Adipocyte (in vitro differentiated cells): ENCODE data around the gene NDC80.

Experiments used
- DNase-seq: peaks from one replicate; pipeline ENCODE4 v3.0.0-alpha.2; 2015; ENCODE audit warnings: low read depth
- H3K27me3 ChIP-seq: replicated peaks from 2 replicates; pipeline ENCODE4 v1.7.0; 2013; ENCODE audit warnings: mild to moderate bottlenecking, low read length, moderate library complexity; ENCODE audit not compliant: control insufficient read depth, insufficient read depth
- H3K36me3 ChIP-seq: 2 replicates; pipeline ENCODE4 v1.7.0; 2013; ENCODE audit warnings: low read length, mild to moderate bottlenecking, moderate library complexity; ENCODE audit not compliant: control insufficient read depth, insufficient read depth, severe bottlenecking
- H3K4me1 ChIP-seq: 2 replicates; pipeline ENCODE4 v1.7.0; 2013; ENCODE audit warnings: mild to moderate bottlenecking, low read length, moderate library complexity; ENCODE audit not compliant: control insufficient read depth, insufficient read depth
- H3K4me3 ChIP-seq: 2 replicates; pipeline ENCODE4 v1.7.0; 2013; ENCODE audit warnings: mild to moderate bottlenecking, low read length, moderate library complexity
- H3K9ac ChIP-seq: 2 replicates; pipeline ENCODE4 v1.7.0; 2013; ENCODE audit warnings: mild to moderate bottlenecking, low read length, moderate library complexity
- H3K9me3 ChIP-seq: 2 replicates; pipeline ENCODE4 v1.7.0; 2013; ENCODE audit warnings: mild to moderate bottlenecking, low read length, moderate library complexity; ENCODE audit not compliant: control insufficient read depth

NDC80 gene

GRCh38 chr18:2559249-2559648 lies 12.1 kb upstream of the NDC80 start:
- DNase-seq: no peak

GRCh38 chr18:2564373-2564772 lies 7.0 kb upstream of the NDC80 start:
- Histone ChIP-seq H3K36me3 (peaks cover 19% of the 10 kb centered on the region), H3K4me3 (no peak overlapping the region)
- no peak for DNase-seq

More at GRCh38 chr18:2559249-2559648, 12.1 kb upstream of the NDC80 start:
- no peak overlapping the region for H3K4me3 ChIP-seq
- H3K27me3 ChIP-seq: no peaks in the 10 kb centered on the region
- no peaks in the 10 kb centered on the region for H3K9me3 ChIP-seq
- H3K4me1 ChIP-seq: no peaks in the 10 kb centered on the region
- H3K9ac ChIP-seq: no peak overlapping the region
- H3K36me3 ChIP-seq: peaks cover 20% of the 10 kb centered on the region

DNA sequence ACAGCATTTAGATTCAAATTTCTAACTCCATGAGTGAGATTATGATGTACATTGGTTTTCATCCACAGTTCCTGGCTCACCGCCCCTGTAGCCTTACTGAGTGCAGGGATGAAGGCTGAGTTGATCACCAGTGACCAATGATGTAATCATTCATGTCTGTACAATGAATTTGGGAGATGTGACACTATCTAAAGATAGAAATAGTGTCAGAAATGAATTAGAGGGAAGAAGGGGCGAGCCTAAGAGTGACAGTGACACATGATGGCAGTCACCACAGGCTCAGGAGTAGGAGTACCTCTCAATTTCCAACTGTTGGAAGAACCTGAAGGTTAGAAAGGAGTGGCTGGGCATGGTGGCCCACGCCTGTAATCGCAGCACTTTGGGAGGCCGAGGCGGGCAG lies 3.2 kb upstream of the NDC80 start:
- Histone ChIP-seq H3K9me3 (no peaks in the 10 kb centered on the region), H3K4me1 (peaks cover 21% of the 10 kb centered on the region), H3K4me3 (no peak overlapping the region), H3K36me3 (peaks cover 3% of the 10 kb centered on the region), H3K27me3 (no peaks in the 10 kb centered on the region), H3K9ac (no peak overlapping the region)
- no peak for DNase-seq

More at GRCh38 chr18:2564373-2564772, 7.0 kb upstream of the NDC80 start:
- Histone ChIP-seq H3K9me3 (no peaks in the 10 kb centered on the region), H3K9ac (no peak overlapping the region), H3K4me1 (no peaks in the 10 kb centered on the region), H3K27me3 (no peaks in the 10 kb centered on the region)

- no peaks in the 10 kb centered on the region for H3K27me3 ChIP-seq
- DNase-seq: no peak
- no peak overlapping the region for H3K4me3 ChIP-seq
- peaks cover 3% of the 10 kb centered on the region for H3K36me3 ChIP-seq
- H3K9ac ChIP-seq: no peak overlapping the region
- H3K9me3 ChIP-seq: no peaks in the 10 kb centered on the region
- peaks cover 21% of the 10 kb centered on the region for H3K4me1 ChIP-seq
These were observed 2.8 kb upstream of the NDC80 start for GRCh38 chr18:2568605-2569004.

- peak overlapping the region; percentile 97 for H3K9ac ChIP-seq
- H3K9me3 ChIP-seq: no peaks in the 10 kb centered on the region
- H3K4me3 ChIP-seq: peak overlapping the region; percentile 99
- no peaks in the 10 kb centered on the region for H3K27me3 ChIP-seq
- H3K36me3 ChIP-seq: peaks cover 3% of the 10 kb centered on the region
- peaks cover 21% of the 10 kb centered on the region for H3K4me1 ChIP-seq
- DNase-seq: no peak
These were observed 1.8 kb upstream of the NDC80 start for GRCh38 chr18:2569338-2570207.

- Histone ChIP-seq H3K9me3 (no peaks in the 10 kb centered on the region), H3K27me3 (no peaks in the 10 kb centered on the region), H3K4me1 (peaks cover 21% of the 10 kb centered on the region), H3K4me3 (peak overlapping the region; percentile 99), H3K36me3 (peaks cover 3% of the 10 kb centered on the region), H3K9ac (peak overlapping the region; percentile 97)
- DNase-seq: peak; percentile 85
These were observed 571 bp upstream of the NDC80 start for GRCh38 chr18:2570772-2571199.

DNA sequence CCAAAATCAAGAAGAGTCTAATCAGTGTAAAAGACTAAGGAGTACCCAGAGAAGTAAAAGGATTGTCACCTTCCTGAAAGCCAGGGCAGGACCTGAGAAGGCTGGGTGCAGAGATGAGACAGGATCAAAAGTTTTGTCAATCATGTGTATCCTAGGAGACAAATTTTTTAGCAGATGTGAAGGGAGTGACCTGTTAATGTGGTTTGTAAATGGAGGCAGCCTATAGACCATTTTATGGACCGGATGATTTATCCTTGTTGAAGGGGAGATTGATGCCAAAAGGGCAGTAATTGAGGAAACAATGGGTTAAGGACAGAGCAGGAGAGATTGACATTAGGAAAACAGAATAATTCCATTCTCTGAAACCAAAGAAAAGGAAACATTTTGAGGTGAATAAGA lies 813 bp downstream of the NDC80 start:
- Histone ChIP-seq H3K9ac (peak overlapping the region; percentile 97), H3K9me3 (no peaks in the 10 kb centered on the region), H3K4me1 (peaks cover 21% of the 10 kb centered on the region), H3K27me3 (no peaks in the 10 kb centered on the region), H3K36me3 (no peaks in the 10 kb centered on the region), H3K4me3 (peak overlapping the region; percentile 99)
- peak; percentile 3 for DNase-seq

GRCh38 chr18:2572892-2573291 lies 1.5 kb downstream of the NDC80 start:
- peak; percentile 38 for DNase-seq
- H3K4me1 ChIP-seq: peaks cover 21% of the 10 kb centered on the region
- peak overlapping the region; percentile 99 for H3K4me3 ChIP-seq
- peak overlapping the region; percentile 22 for H3K9ac ChIP-seq
- H3K9me3 ChIP-seq: no peaks in the 10 kb centered on the region
- no peaks in the 10 kb centered on the region for H3K36me3 ChIP-seq
- H3K27me3 ChIP-seq: no peaks in the 10 kb centered on the region

GRCh38 chr18:2573408-2573807 lies 2.1 kb downstream of the NDC80 start:
- Histone ChIP-seq H3K4me3 (no peak overlapping the region), H3K27me3 (no peaks in the 10 kb centered on the region), H3K36me3 (no peaks in the 10 kb centered on the region), H3K4me1 (peaks cover 21% of the 10 kb centered on the region), H3K9ac (peak overlapping the region; percentile 22), H3K9me3 (no peaks in the 10 kb centered on the region)
- DNase-seq: no peak

DNA sequence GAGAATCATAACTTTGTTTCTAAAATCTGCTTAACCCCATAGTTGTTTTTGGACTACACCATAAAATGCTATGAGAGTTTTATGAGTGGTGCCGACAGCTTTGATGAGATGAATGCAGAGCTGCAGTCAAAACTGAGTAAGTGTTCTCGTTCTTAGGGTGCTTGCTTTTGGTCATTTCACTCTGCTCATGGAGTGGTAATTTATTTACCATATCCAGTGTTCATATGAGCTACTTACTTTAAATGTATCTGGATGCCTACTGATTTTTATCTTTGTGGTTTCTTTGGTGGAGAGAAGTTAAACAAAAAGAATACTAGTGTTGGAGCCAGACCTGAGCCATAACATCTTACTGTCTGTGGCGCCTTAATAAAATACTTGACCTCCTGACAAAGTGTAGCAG lies 16.4 kb downstream of the NDC80 start:
- Histone ChIP-seq H3K9ac (no peak overlapping the region), H3K4me3 (no peak overlapping the region), H3K9me3 (no peaks in the 10 kb centered on the region), H3K36me3 (no peaks in the 10 kb centered on the region), H3K4me1 (peaks cover 19% of the 10 kb centered on the region), H3K27me3 (no peaks in the 10 kb centered on the region)
- DNase-seq: no peak

DNA sequence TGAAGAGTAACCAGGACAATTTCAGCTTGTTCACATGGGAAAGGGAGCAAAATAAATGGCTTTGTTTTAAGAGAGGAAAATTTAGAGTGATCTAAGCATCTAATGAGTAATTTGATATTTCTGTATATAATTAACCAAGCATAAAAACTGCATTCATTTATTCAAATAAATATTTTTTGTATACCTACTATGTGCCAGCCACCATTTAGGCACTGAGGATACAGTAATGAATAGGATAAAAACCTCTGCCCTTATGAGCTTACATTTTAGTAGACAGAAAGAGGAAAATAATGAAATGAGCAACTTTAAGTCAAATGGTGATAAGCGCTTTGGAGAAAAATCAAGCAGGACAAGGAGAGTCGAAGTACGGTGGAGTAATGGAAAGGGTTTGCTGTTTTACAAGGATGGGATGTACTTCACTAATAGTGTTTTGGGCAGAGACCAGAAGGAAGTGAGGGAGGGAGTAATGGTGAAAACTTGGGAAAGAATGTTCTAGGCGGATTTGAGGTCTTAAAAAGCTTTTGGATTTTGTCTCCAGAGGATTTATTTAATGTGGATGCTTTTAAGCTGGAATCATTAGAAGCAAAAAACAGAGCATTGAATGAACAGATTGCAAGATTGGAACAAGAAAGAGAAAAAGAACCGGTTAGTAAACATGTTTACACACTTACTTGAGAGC lies 17.4 kb downstream of the NDC80 start:
- H3K9ac ChIP-seq: peak overlapping the region; percentile 59
- peaks cover 24% of the 10 kb centered on the region for H3K4me1 ChIP-seq
- H3K36me3 ChIP-seq: no peaks in the 10 kb centered on the region
- H3K9me3 ChIP-seq: no peaks in the 10 kb centered on the region
- H3K4me3 ChIP-seq: peak overlapping the region; percentile 66
- DNase-seq: no peak
- H3K27me3 ChIP-seq: no peaks in the 10 kb centered on the region
